ENCODE measurements around the gene BIVM. TPM values are rescaled to one million over a fixed set of nuclear protein-coding genes. Genes with fewer than 3 reads are reported as not detected.

Gene BIVM
- polyA plus RNA-seq, 1 of the 3 experiments (the other 2 are of a cell fraction) = 8.8 TPM

DNA sequence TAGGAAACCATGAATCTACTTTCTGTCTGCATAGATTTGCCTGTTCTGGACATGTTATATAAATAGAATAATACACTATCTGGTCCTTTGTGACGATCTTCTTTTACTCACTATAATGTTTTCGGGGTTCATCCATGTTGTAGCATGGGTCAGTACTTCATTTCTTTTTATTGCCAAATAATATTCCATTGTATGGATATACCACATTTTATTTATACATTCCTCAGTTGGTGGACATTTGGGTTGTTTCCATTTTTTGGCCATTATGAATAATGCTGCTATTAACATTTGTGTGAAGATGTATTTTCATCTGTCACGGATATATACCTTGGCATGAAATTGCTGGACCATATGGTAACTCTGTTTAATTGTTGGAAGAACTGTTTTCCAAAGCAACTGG, 6.8 kb downstream of the BIVM start:
- no peak overlapping the region for H3K27ac ChIP-seq (ENCODE audit: low read depth in 2 of 2, low read length in 1 of 2)
- H3K9ac ChIP-seq = no peak overlapping the region
- no peaks in the 10 kb centered on the region for H3F3A ChIP-seq (replicated peaks; ENCODE audit: insufficient read depth)
- peaks cover 0 to 33% of the 10 kb centered on the region in 2 experiments for H3K36me3 ChIP-seq (replicated peaks in 1 of 2; ENCODE audit: control insufficient read depth in 1 of 2, insufficient read depth in 2 of 2, low read length in 1 of 2)
- no peaks in the 10 kb centered on the region for H3K27me3 ChIP-seq (ENCODE audit: insufficient read depth)
- TF ChIP-seq ELF1 (IDR thresholded peaks at IDR 0.05) (no peak), TAF1 (IDR thresholded peaks at IDR 0.05; ENCODE audit: borderline replicate concordance, low read depth, low read length) (no peak), TCF12 (IDR thresholded peaks at IDR 0.05) (no peak), EZH2phosphoT487 (IDR thresholded peaks at IDR 0.05; ENCODE audit: borderline replicate concordance, low read depth) (no peak), SIN3A (IDR thresholded peaks at IDR 0.05; ENCODE audit: borderline replicate concordance, low read depth, low read length) (no peak)
- TF ChIP-seq, protein P1, sequence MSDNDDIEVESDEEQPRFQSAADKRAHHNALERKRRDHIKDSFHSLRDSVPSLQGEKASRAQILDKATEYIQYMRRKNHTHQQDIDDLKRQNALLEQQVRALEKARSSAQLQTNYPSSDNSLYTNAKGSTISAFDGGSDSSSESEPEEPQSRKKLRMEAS (IDR thresholded peaks at IDR 0.05; ENCODE audit: low read depth) = no peak
- TF ChIP-seq, protein P2, sequence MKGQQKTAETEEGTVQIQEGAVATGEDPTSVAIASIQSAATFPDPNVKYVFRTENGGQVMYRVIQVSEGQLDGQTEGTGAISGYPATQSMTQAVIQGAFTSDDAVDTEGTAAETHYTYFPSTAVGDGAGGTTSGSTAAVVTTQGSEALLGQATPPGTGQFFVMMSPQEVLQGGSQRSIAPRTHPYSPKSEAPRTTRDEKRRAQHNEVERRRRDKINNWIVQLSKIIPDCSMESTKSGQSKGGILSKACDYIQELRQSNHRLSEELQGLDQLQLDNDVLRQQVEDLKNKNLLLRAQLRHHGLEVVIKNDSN (IDR thresholded peaks at IDR 0.05; ENCODE audit: borderline replicate concordance, low read depth) = no peak
- H3K4me1 ChIP-seq (ENCODE audit: control insufficient read depth in 1 of 2, insufficient read depth in 2 of 2, low read depth in 1 of 2, low read length in 1 of 2) = peaks cover 0 to 8% of the 10 kb centered on the region in 2 experiments; a peak in 2 of 4 replicates
- ChIA-PET POLR2A (no interaction called here), CTCF (no interaction called here)
- H3K79me2 ChIP-seq (ENCODE audit: insufficient read depth) = peaks cover 83% of the 10 kb centered on the region
- DNase-seq = no peak
- WGBS (ENCODE audit: low lambda C conversion rate) = 96% methylated on average over 3 of the region's 3 CpGs
- H4K20me1 ChIP-seq (ENCODE audit: insufficient read depth) = no peaks in the 10 kb centered on the region
- no peak overlapping the region for H2AFZ ChIP-seq (ENCODE audit: low read depth)
- no peaks in the 10 kb centered on the region for H3K9me3 ChIP-seq
- H3K4me2 ChIP-seq = no peak overlapping the region
- no peaks in the 10 kb centered on the region for H3K9me2 ChIP-seq
- H3K4me3 ChIP-seq (ENCODE audit: low read depth in 2 of 2, low read length in 1 of 2) = no peak overlapping the region

GRCh38 chr13:102807699-102808098, 8.8 kb downstream of the BIVM start:
- POLR2A ChIA-PET = no interaction called here
- 76% methylated on average over 3 of the region's 3 CpGs for WGBS (ENCODE audit: low lambda C conversion rate)
- H2AFZ ChIP-seq (ENCODE audit: low read depth) = no peak overlapping the region

More at GRCh38 chr13:102807699-102808098, 8.8 kb downstream of the BIVM start:
- H3K4me3 ChIP-seq (ENCODE audit: low read depth in 2 of 2, low read length in 1 of 2) = no peak overlapping the region
- no peak overlapping the region for H3K9ac ChIP-seq
- CTCF ChIA-PET = interaction anchor here (0.6 to 1.5 kb wide), 4 partner anchors 39 to 1162 kb away, joined by 3 read pairs; partner anchors contain the start of gene ERCC5
- peaks cover 0 to 44% of the 10 kb centered on the region in 2 experiments for H3K36me3 ChIP-seq (replicated peaks in 1 of 2; ENCODE audit: control insufficient read depth in 1 of 2, insufficient read depth in 2 of 2, low read length in 1 of 2)
- DNase-seq = peak; percentile 21
- H3K9me2 ChIP-seq = no peaks in the 10 kb centered on the region
- H3K79me2 ChIP-seq (ENCODE audit: insufficient read depth) = peaks cover 84% of the 10 kb centered on the region
- peaks cover under 1 to 2% of the 10 kb centered on the region in 2 experiments; a peak in 2 of 4 replicates for H3K4me1 ChIP-seq (ENCODE audit: control insufficient read depth in 1 of 2, insufficient read depth in 2 of 2, low read depth in 1 of 2, low read length in 1 of 2)
- no peak overlapping the region for H3K4me2 ChIP-seq
- TF ChIP-seq TCF12 (IDR thresholded peaks at IDR 0.05) (peak; percentile 51; the same call in 1 of the 2 replicates), CHD2 (IDR thresholded peaks at IDR 0.05; ENCODE audit: low read length, partially characterized antibody) (no peak), RAD21 (IDR thresholded peaks at IDR 0.05; ENCODE audit: low read length) (no peak), EP300 (IDR thresholded peaks at IDR 0.05; ENCODE audit: borderline replicate concordance in 1 of 2, low read depth in 1 of 2, low read length in 1 of 2) (peak in 1 of 2 experiments; percentile 50; a peak in 1 of 4 replicates), GATA2 (CRISPR knock-in tag; IDR thresholded peaks at IDR 0.05) (no peak), MXI1 (IDR thresholded peaks at IDR 0.05; ENCODE audit: low read depth, low read length) (no peak)
- H3F3A ChIP-seq (replicated peaks; ENCODE audit: insufficient read depth) = no peaks in the 10 kb centered on the region
- H3K9me3 ChIP-seq = 0 out of 2 replicates have a peak, but pooled peaks cover 5% of the 10 kb centered on the region
- no peaks in the 10 kb centered on the region for H3K27me3 ChIP-seq (ENCODE audit: insufficient read depth)
- H3K27ac ChIP-seq (ENCODE audit: low read depth in 2 of 2, low read length in 1 of 2) = no peak overlapping the region
- H4K20me1 ChIP-seq (ENCODE audit: insufficient read depth) = no peaks in the 10 kb centered on the region

Data from SK-N-SH (cell line).